GM23248 (cell line): ENCODE measurements around the gene MAPK4.

Experiments
- EZH2 ChIP-seq: fragments of 200-600 bp; sonication (generic); IDR thresholded peaks from 2 replicates; pipeline ENCODE4 v1.6.1; 2018; ENCODE audit warnings: antibody characterized with exemption, mild to moderate bottlenecking; ENCODE audit not compliant: insufficient read depth, poor library complexity, severe bottlenecking
- EZH2phosphoT487 ChIP-seq: fragments of 200-600 bp; sonication (generic); IDR thresholded peaks from 2 replicates; pipeline ENCODE4 v1.6.1; 2018; ENCODE audit warnings: antibody characterized with exemption, moderate library complexity, mild to moderate bottlenecking, low read depth; ENCODE audit not compliant: insufficient read depth

DNA sequence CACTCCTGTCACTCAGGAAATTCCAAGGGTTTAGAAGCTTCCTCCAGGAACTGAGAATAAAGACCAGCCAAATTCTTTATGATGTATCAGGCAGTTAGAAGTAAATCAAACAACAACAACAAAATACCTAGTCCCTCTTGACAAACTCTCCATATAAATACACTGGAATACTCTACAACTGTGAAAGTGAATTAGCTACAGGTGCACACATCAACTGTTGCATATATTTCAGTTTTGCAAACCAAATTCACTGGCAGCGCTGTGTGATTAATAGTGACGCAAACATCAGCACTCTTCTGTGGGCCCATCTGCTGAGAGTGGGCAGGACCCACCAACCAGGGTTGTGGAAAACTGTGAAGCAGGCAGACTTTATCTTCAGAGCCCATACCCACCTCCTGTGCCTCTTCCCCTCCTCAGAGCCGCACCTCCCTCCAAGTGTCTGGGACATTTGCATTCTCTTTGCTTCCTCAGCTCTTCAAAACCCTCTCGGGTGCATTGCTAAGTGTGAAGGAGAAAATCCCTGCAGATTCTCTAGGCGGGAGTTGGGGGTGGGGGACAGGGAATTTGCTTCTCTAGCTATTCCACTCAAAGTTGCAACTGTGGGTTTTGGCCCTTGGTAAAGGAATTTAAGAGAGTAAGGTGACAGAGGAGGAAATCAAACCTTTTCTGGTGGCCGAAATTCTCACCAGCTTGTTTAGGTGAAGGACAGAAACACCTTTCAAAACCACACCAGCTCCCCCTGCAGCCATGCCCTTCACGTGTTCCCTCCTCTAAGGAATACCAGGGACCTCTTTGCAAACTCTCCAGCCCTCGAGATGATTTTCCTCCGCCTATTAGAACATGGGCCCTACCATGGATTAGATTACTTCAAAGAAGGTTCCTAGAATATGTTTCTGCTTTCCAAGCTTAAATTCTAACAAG, 140.6 kb downstream of the MAPK4 start:
- no peak for TF ChIP-seq EZH2
- TF ChIP-seq EZH2phosphoT487 = no peak
